ENCODE data around the gene ATRNL1. TPM values are rescaled to one million over a fixed set of nuclear protein-coding genes. Genes with fewer than 3 reads are reported as not detected.

ATRNL1 gene
- total RNA-seq (10 to 100 TPM in 1 of 2 donors, 1 to 10 TPM in 1; 9.3 to 26.9 TPM), polyA plus RNA-seq (1 to 10 TPM in 1 of 2 donors, under 1 TPM in 1; 0.40 to 1.4 TPM)

GRCh38 chr10:115093286-115093775, at the start of gene ATRNL1:
Gene ATRNL1, plus strand, starts transcription at chr10:115093365. Its CDS starts 386 bp downstream, at chr10:115093751.
- no peaks in the 10 kb centered on the region for H3K36me3 ChIP-seq (ENCODE audit: control insufficient read depth in 4 of 4, insufficient read depth in 3 of 4, low read depth in 1 of 4, low read length in 3 of 4)
- peak; percentile 54 for DNase-seq (ENCODE audit: low spot score)
- WGBS = under 1% methylated on average over 70 of the region's 70 CpGs
- H3K27me3 ChIP-seq (ENCODE audit: control insufficient read depth in 4 of 4, insufficient read depth in 4 of 4, low read length in 3 of 4) = peaks cover 0 to 7% (median 0%) of the 10 kb centered on the region in 4 donors
- no peak for TF ChIP-seq EGR1 (IDR thresholded peaks at IDR 0.05; ENCODE audit: low read depth in 2 of 2)
- TF ChIP-seq HNF4G (IDR thresholded peaks at IDR 0.05) = no peak
- TF ChIP-seq NR2F2 (IDR thresholded peaks at IDR 0.05) = no peak
- TF ChIP-seq YY1 (IDR thresholded peaks at IDR 0.05) = no peak
- no peak for TF ChIP-seq GABPA (IDR thresholded peaks at IDR 0.05 in 1 of 2, conservative IDR thresholded peaks at IDR 0.05 in 1 of 2)
- TF ChIP-seq TAF1 (conservative IDR thresholded peaks at IDR 0.05) = no peak
- no peak for TF ChIP-seq MAX (IDR thresholded peaks at IDR 0.05)
- no peak for TF ChIP-seq HNF4A (conservative IDR thresholded peaks at IDR 0.05)
- no peak for TF ChIP-seq SP1 (IDR thresholded peaks at IDR 0.05)
- no peak for TF ChIP-seq ATF3 (IDR thresholded peaks at IDR 0.05)
- no peak for TF ChIP-seq REST (IDR thresholded peaks at IDR 0.05)
- TF ChIP-seq FOXA2 (IDR thresholded peaks at IDR 0.05) = no peak
- TF ChIP-seq RXRA (IDR thresholded peaks at IDR 0.05) = no peak
- no peak for TF ChIP-seq CTCF (IDR thresholded peaks at IDR 0.05; ENCODE audit: low read depth, low read length, missing input control)
- H3K9ac ChIP-seq (ENCODE audit: low read depth in 1 of 2, low read length in 2 of 2) = no peak within 1 kb of the TSS
- H3K4me3 ChIP-seq (ENCODE audit: low read depth in 1 of 3, low read length in 3 of 3) = peak within 1 kb of the TSS in 2 of 3 donors; percentile 49 to 78
- peaks cover 11 to 27% (median 16%) of the 10 kb centered on the region in 4 donors for H3K4me1 ChIP-seq (ENCODE audit: control insufficient read depth in 4 of 4, insufficient read depth in 4 of 4, low read length in 3 of 4)
- peak within 1 kb of the TSS; percentile 50 to 54 for H3K27ac ChIP-seq (ENCODE audit: low read depth in 1 of 2, low read length in 2 of 2)
- H3K9me3 ChIP-seq (ENCODE audit: control insufficient read depth in 4 of 4, low read length in 3 of 4) = no peaks in the 10 kb centered on the region

GRCh38 chr10:115043719-115044118, 49.4 kb upstream of the ATRNL1 start:
- Histone ChIP-seq H3K27ac (ENCODE audit: low read depth in 1 of 2, low read length in 2 of 2) (no peak overlapping the region), H3K4me1 (ENCODE audit: control insufficient read depth in 4 of 4, insufficient read depth in 4 of 4, low read length in 3 of 4) (no peaks in the 10 kb centered on the region), H3K27me3 (ENCODE audit: control insufficient read depth in 4 of 4, insufficient read depth in 4 of 4, low read length in 3 of 4) (no peaks in the 10 kb centered on the region), H3K36me3 (ENCODE audit: control insufficient read depth in 4 of 4, insufficient read depth in 3 of 4, low read depth in 1 of 4, low read length in 3 of 4) (no peaks in the 10 kb centered on the region), H3K9me3 (ENCODE audit: control insufficient read depth in 4 of 4, low read length in 3 of 4) (no peaks in the 10 kb centered on the region), H3K9ac (ENCODE audit: low read depth in 1 of 2, low read length in 2 of 2) (no peak overlapping the region), H3K4me3 (ENCODE audit: low read depth in 1 of 3, low read length in 3 of 3) (no peak overlapping the region)
- TF ChIP-seq JUND (IDR thresholded peaks at IDR 0.05) (no peak), NR2F2 (IDR thresholded peaks at IDR 0.05) (no peak), HNF4A (conservative IDR thresholded peaks at IDR 0.05) (no peak), RXRA (IDR thresholded peaks at IDR 0.05) (no peak), FOXA2 (IDR thresholded peaks at IDR 0.05) (no peak), GABPA (IDR thresholded peaks at IDR 0.05 in 1 of 2, conservative IDR thresholded peaks at IDR 0.05 in 1 of 2) (no peak), ZBTB33 (IDR thresholded peaks at IDR 0.05) (no peak), CTCF (IDR thresholded peaks at IDR 0.05; ENCODE audit: low read depth, low read length, missing input control) (no peak), FOXA1 (IDR thresholded peaks at IDR 0.05) (no peak), EGR1 (IDR thresholded peaks at IDR 0.05; ENCODE audit: low read depth in 2 of 2) (no peak)
- DNase-seq (ENCODE audit: low spot score) = no peak
- whole genome bisulfite sequencing = 77% methylated on average over 4 of the region's 4 CpGs

Measured in liver (tissue), 9 donors.